ENCODE measurements around the gene RGPD8. TPM values are rescaled to one million over a fixed set of nuclear protein-coding genes. Genes with fewer than 3 reads are reported as not detected.

Gene RGPD8
- polyA plus RNA-seq, 1 donor, result 2.3 TPM

GRCh38 chr2:112335600-112335999 lies 97.8 kb downstream of the RGPD8 start:
- DNase-seq (ENCODE audit: low read depth), result no peak

GRCh38 chr2:112332123-112332696 lies 101.2 kb downstream of the RGPD8 start:
- DNase-seq (ENCODE audit: low read depth), result no peak

- DNase-seq (ENCODE audit: low read depth), result no peak
Observed at GRCh38 chr2:112322919-112323318, 110.5 kb downstream of the RGPD8 start.

GRCh38 chr2:112321375-112322320 lies 111.8 kb downstream of the RGPD8 start:
- no peak for DNase-seq (ENCODE audit: low read depth)

Other genes starting within 250 kb of the RGPD8 start
- gene ZC3H8, start 178.6 kb downstream of the RGPD8 start, polyA plus RNA-seq (ENCODE audit: insufficient read length), result 14.6 TPM
- 4.5 TPM for gene ZC3H6, start 158.0 kb downstream of the RGPD8 start, polyA plus RNA-seq (ENCODE audit: insufficient read length)
- 37.8 TPM for gene TTL, start 48.5 kb upstream of the RGPD8 start, polyA plus RNA-seq (ENCODE audit: insufficient read length)
- 11.6 TPM for gene POLR1B, start 108.8 kb upstream of the RGPD8 start, polyA plus RNA-seq (ENCODE audit: insufficient read length)
- 31.0 TPM for gene CHCHD5, start 151.0 kb upstream of the RGPD8 start, polyA plus RNA-seq (ENCODE audit: insufficient read length)
- 19.1 TPM for gene SLC20A1, start 212.3 kb upstream of the RGPD8 start, polyA plus RNA-seq (ENCODE audit: insufficient read length)